ENCODE data around the gene KCP. TPM values are rescaled to one million over a fixed set of nuclear protein-coding genes. Genes with fewer than 3 reads are reported as not detected.

The KCP gene
- total and polyA plus RNA-seq, 3 experiments from 2014 or later: 0.84 to 1.1 TPM; not detected in 1

GRCh38 chr7:128920913-128921582 is 10.5 kb upstream of the KCP start:
- DNase-seq: peak in 1 of 5 donors; percentile 31
- Histone ChIP-seq H3K9me3 (ENCODE audit: low read length) (no peaks in the 10 kb centered on the region), H3K4me1 (ENCODE audit: insufficient read depth, low read length) (no peaks in the 10 kb centered on the region), H3K4me3 (ENCODE audit: low read length) (no peak overlapping the region), H3K36me3 (ENCODE audit: insufficient read depth, low read length) (no peaks in the 10 kb centered on the region), H3K27me3 (ENCODE audit: insufficient read depth, low read length, poor library complexity, severe bottlenecking) (peaks cover 8% of the 10 kb centered on the region), H3K27ac (ENCODE audit: low read depth, low read length) (no peak overlapping the region)
- H3K4me3 Mint-ChIP-seq: no peak overlapping the region
- H3K9me3 Mint-ChIP-seq: no peaks in the 10 kb centered on the region
- no peaks in the 10 kb centered on the region for H3K36me3 Mint-ChIP-seq
- H3K27me3 Mint-ChIP-seq: peaks cover 22 to 42% of the 10 kb centered on the region in 2 donors
- POLR2A ChIA-PET: no interaction called here
- peaks cover 0 to 5% (median 0%) of the 10 kb centered on the region in 3 donors for H3K4me1 Mint-ChIP-seq
- CTCF ChIA-PET: interaction anchor here (1.4 kb wide), 1 partner anchor 17 kb away, joined by 3 read pairs; no protein-coding TSS in a partner anchor
- no peak overlapping the region for H3K27ac Mint-ChIP-seq

- H3K27me3 Mint-ChIP-seq: peaks cover 26 to 47% of the 10 kb centered on the region in 2 donors
- H3K27me3 ChIP-seq (ENCODE audit: insufficient read depth, low read length, poor library complexity, severe bottlenecking): peaks cover 8% of the 10 kb centered on the region
- no peaks in the 10 kb centered on the region for H3K9me3 Mint-ChIP-seq
- peak in 1 of 5 donors; percentile 30 for DNase-seq
- no peaks in the 10 kb centered on the region for H3K9me3 ChIP-seq (ENCODE audit: low read length)
- no peaks in the 10 kb centered on the region for H3K36me3 Mint-ChIP-seq
- POLR2A ChIA-PET: no interaction called here
- CTCF ChIA-PET: interaction anchor here (1.0 to 1.4 kb wide), 2 partner anchors 13 to 16 kb away, joined by 3 read pairs; no protein-coding TSS in a partner anchor
- no peaks in the 10 kb centered on the region for H3K36me3 ChIP-seq (ENCODE audit: insufficient read depth, low read length)
- no peak overlapping the region for H3K4me3 ChIP-seq (ENCODE audit: low read length)
- H3K27ac ChIP-seq (ENCODE audit: low read depth, low read length): no peak overlapping the region
- peaks cover 4 to 10% (median 5%) of the 10 kb centered on the region in 3 donors for H3K4me1 Mint-ChIP-seq
- no peak overlapping the region for H3K27ac Mint-ChIP-seq
- H3K4me1 ChIP-seq (ENCODE audit: insufficient read depth, low read length): no peaks in the 10 kb centered on the region
- H3K4me3 Mint-ChIP-seq: peak overlapping the region in 1 of 7 donors; percentile 12
Measured at GRCh38 chr7:128919881-128920799, 9.6 kb upstream of the KCP start.

- Mint-ChIP-seq H3K9me3 (no peaks in the 10 kb centered on the region), H3K27me3 (peaks cover 30 to 51% of the 10 kb centered on the region in 2 donors), H3K4me3 (no peak overlapping the region), H3K4me1 (peaks cover 7 to 17% (median 10%) of the 10 kb centered on the region in 3 donors), H3K27ac (no peak overlapping the region), H3K36me3 (no peaks in the 10 kb centered on the region)
- ChIA-PET POLR2A (no interaction called here), CTCF (interaction anchor here (1.0 to 1.4 kb wide), 2 partner anchors 14 to 15 kb away, joined by 3 read pairs; no protein-coding TSS in a partner anchor)
- H3K9me3 ChIP-seq (ENCODE audit: low read length): no peaks in the 10 kb centered on the region
- DNase-seq: peak in 1 of 5 donors; percentile 8
- no peak overlapping the region for H3K27ac ChIP-seq (ENCODE audit: low read depth, low read length)
- H3K36me3 ChIP-seq (ENCODE audit: insufficient read depth, low read length): no peaks in the 10 kb centered on the region
- H3K4me3 ChIP-seq (ENCODE audit: low read length): no peak overlapping the region
- H3K27me3 ChIP-seq (ENCODE audit: insufficient read depth, low read length, poor library complexity, severe bottlenecking): peaks cover 14% of the 10 kb centered on the region
- H3K4me1 ChIP-seq (ENCODE audit: insufficient read depth, low read length): no peaks in the 10 kb centered on the region
Measured at GRCh38 chr7:128919241-128919640, 8.7 kb upstream of the KCP start.

DNA sequence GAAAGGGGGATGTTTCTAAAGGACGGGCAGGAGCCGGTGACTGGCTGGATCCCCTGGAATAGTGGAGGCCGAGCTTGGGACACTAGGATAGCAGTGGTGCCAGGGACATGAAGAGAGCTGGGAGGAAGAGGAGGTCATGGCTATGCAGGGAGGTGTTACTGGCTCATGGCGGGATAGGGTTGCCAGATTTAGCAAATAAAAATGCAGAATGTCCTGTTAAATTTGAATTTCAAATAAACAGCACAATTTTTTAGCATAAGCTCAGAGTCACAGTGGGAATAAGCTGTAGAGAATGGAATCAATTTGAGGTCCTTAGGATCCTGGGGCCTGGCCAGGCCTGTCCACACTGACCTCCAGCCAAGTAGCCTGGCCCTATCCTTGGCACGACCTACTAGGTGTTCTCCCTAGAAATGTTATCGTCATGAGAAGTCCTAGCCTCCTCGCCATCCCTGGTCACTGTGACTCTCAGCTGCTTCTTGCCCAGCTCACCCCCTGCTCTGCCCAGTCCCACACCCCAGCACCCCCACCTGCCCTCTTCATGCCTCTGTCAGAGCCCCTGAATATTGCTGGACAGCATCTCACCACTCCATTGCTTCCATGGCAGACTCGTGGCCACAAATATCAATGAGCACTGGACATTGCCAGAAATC is 7.6 kb upstream of the KCP start:
- peaks cover 31 to 52% of the 10 kb centered on the region in 2 donors for H3K27me3 Mint-ChIP-seq
- peaks cover 18% of the 10 kb centered on the region for H3K27me3 ChIP-seq (ENCODE audit: insufficient read depth, low read length, poor library complexity, severe bottlenecking)
- ChIA-PET POLR2A (no interaction called here), CTCF (no interaction called here)
- no peaks in the 10 kb centered on the region for H3K9me3 Mint-ChIP-seq
- H3K4me1 ChIP-seq (ENCODE audit: insufficient read depth, low read length): no peaks in the 10 kb centered on the region
- no peak overlapping the region for H3K27ac Mint-ChIP-seq
- H3K4me3 Mint-ChIP-seq: no peak overlapping the region
- peak in 1 of 5 donors; percentile 17 for DNase-seq
- H3K36me3 ChIP-seq (ENCODE audit: insufficient read depth, low read length): no peaks in the 10 kb centered on the region
- peaks cover 7 to 19% (median 13%) of the 10 kb centered on the region in 3 donors for H3K4me1 Mint-ChIP-seq
- H3K36me3 Mint-ChIP-seq: no peaks in the 10 kb centered on the region
- no peak overlapping the region for H3K4me3 ChIP-seq (ENCODE audit: low read length)
- H3K27ac ChIP-seq (ENCODE audit: low read depth, low read length): no peak overlapping the region
- H3K9me3 ChIP-seq (ENCODE audit: low read length): no peaks in the 10 kb centered on the region

GRCh38 chr7:128917122-128917521 is 6.6 kb upstream of the KCP start:
- POLR2A ChIA-PET: no interaction called here
- H3K4me3 Mint-ChIP-seq: no peak overlapping the region
- H3K27me3 ChIP-seq (ENCODE audit: insufficient read depth, low read length, poor library complexity, severe bottlenecking): peaks cover 19% of the 10 kb centered on the region
- no peak overlapping the region for H3K27ac Mint-ChIP-seq
- H3K36me3 Mint-ChIP-seq: no peaks in the 10 kb centered on the region
- H3K9me3 Mint-ChIP-seq: no peaks in the 10 kb centered on the region
- no peaks in the 10 kb centered on the region for H3K4me1 ChIP-seq (ENCODE audit: insufficient read depth, low read length)
- DNase-seq: peak in 1 of 5 donors; percentile 19
- no peaks in the 10 kb centered on the region for H3K36me3 ChIP-seq (ENCODE audit: insufficient read depth, low read length)
- peaks cover 7 to 19% (median 13%) of the 10 kb centered on the region in 3 donors for H3K4me1 Mint-ChIP-seq
- CTCF ChIA-PET: no interaction called here
- no peak overlapping the region for H3K27ac ChIP-seq (ENCODE audit: low read depth, low read length)
- H3K9me3 ChIP-seq (ENCODE audit: low read length): no peaks in the 10 kb centered on the region
- H3K27me3 Mint-ChIP-seq: peaks cover 31 to 54% of the 10 kb centered on the region in 2 donors
- H3K4me3 ChIP-seq (ENCODE audit: low read length): no peak overlapping the region

GRCh38 chr7:128916643-128916915 is 6.1 kb upstream of the KCP start:
- POLR2A ChIA-PET: interaction anchor here (0.6 kb wide), 1 partner anchor 9 kb away, joined by 3 read pairs; no protein-coding TSS in a partner anchor
- Mint-ChIP-seq H3K36me3 (no peaks in the 10 kb centered on the region), H3K27ac (no peak overlapping the region), H3K4me3 (peak overlapping the region in 2 of 7 donors; percentile 23 to 39), H3K27me3 (peaks cover 36 to 56% of the 10 kb centered on the region in 2 donors), H3K4me1 (peaks cover 7 to 19% (median 13%) of the 10 kb centered on the region in 3 donors), H3K9me3 (no peaks in the 10 kb centered on the region)
- Histone ChIP-seq H3K4me3 (ENCODE audit: low read length) (no peak overlapping the region), H3K9me3 (ENCODE audit: low read length) (no peaks in the 10 kb centered on the region), H3K27me3 (ENCODE audit: insufficient read depth, low read length, poor library complexity, severe bottlenecking) (peaks cover 24% of the 10 kb centered on the region), H3K27ac (ENCODE audit: low read depth, low read length) (no peak overlapping the region), H3K4me1 (ENCODE audit: insufficient read depth, low read length) (no peaks in the 10 kb centered on the region), H3K36me3 (ENCODE audit: insufficient read depth, low read length) (no peaks in the 10 kb centered on the region)
- CTCF ChIA-PET: no interaction called here
- peak in 1 of 5 donors; percentile 19 for DNase-seq

GRCh38 chr7:128915841-128916642 is 5.5 kb upstream of the KCP start:
- H3K36me3 ChIP-seq (ENCODE audit: insufficient read depth, low read length): no peaks in the 10 kb centered on the region
- H3K27ac Mint-ChIP-seq: no peak overlapping the region
- H3K4me1 ChIP-seq (ENCODE audit: insufficient read depth, low read length): no peaks in the 10 kb centered on the region
- no peak overlapping the region for H3K27ac ChIP-seq (ENCODE audit: low read depth, low read length)
- no peaks in the 10 kb centered on the region for H3K9me3 Mint-ChIP-seq
- H3K4me3 Mint-ChIP-seq: peak overlapping the region in 5 of 7 donors; percentile 23 to 82 (median 62)
- no peaks in the 10 kb centered on the region for H3K36me3 Mint-ChIP-seq
- H3K4me3 ChIP-seq (ENCODE audit: low read length): no peak overlapping the region
- no peaks in the 10 kb centered on the region for H3K9me3 ChIP-seq (ENCODE audit: low read length)
- peaks cover 35 to 58% of the 10 kb centered on the region in 2 donors for H3K27me3 Mint-ChIP-seq
- POLR2A ChIA-PET: interaction anchor here (0.6 kb wide), 1 partner anchor 8 kb away, joined by 3 read pairs; no protein-coding TSS in a partner anchor
- peak in 1 of 5 donors; percentile 37 for DNase-seq
- H3K4me1 Mint-ChIP-seq: peaks cover 7 to 19% (median 13%) of the 10 kb centered on the region in 3 donors
- CTCF ChIA-PET: no interaction called here
- H3K27me3 ChIP-seq (ENCODE audit: insufficient read depth, low read length, poor library complexity, severe bottlenecking): peaks cover 24% of the 10 kb centered on the region

Data from CD8-positive, alpha-beta memory T cell (primary cell).